GM23248 (cell line): ENCODE data around the gene CCDC97. TPM values are rescaled to one million over a fixed set of nuclear protein-coding genes. Genes with fewer than 3 reads are reported as not detected.

Experiments used
- DNase-seq: peaks from one replicate; pipeline ENCODE4 v3.0.0-alpha.2; 2015
- H2AFZ ChIP-seq: fragments of 200-600 bp; sonication (generic); 2 replicates; pipeline ENCODE4 v1.6.1; 2016; ENCODE audit warnings: antibody characterized with exemption
- H3F3A ChIP-seq: fragments of 200-600 bp; sonication (generic); 2 replicates; pipeline ENCODE4 v1.6.1; 2016; ENCODE audit warnings: mild to moderate bottlenecking, antibody characterized with exemption, mixed run types; ENCODE audit not compliant: insufficient read depth
- H3K27ac ChIP-seq: fragments of 200-600 bp; sonication (generic); 2 replicates; pipeline ENCODE4 v1.5.1; 2016; ENCODE audit warnings: mild to moderate bottlenecking
- H3K27me3 ChIP-seq: fragments of 200-600 bp; sonication (generic); replicated peaks from 2 replicates; pipeline ENCODE4 v1.6.1; 2016; ENCODE audit warnings: mild to moderate bottlenecking; ENCODE audit not compliant: insufficient read depth
- H3K36me3 ChIP-seq: fragments of 200-600 bp; sonication (generic); 2 replicates; pipeline ENCODE4 v1.6.1; 2016; ENCODE audit warnings: low read depth, mild to moderate bottlenecking
- H3K4me1 ChIP-seq: fragments of 200-600 bp; sonication (generic); 2 replicates; pipeline ENCODE4 v1.6.1; 2016; ENCODE audit warnings: mild to moderate bottlenecking; ENCODE audit not compliant: insufficient read depth
- H3K4me2 ChIP-seq: fragments of 200-600 bp; sonication (generic); one replicate; pipeline ENCODE4 v1.6.1; 2016; ENCODE audit warnings: mild to moderate bottlenecking; ENCODE audit not compliant: unreplicated experiment
- H3K4me3 ChIP-seq: fragments of 200-600 bp; sonication (generic); 2 replicates; pipeline ENCODE4 v1.5.1; 2016; ENCODE audit warnings: mild to moderate bottlenecking
- H3K79me2 ChIP-seq: fragments of 200-600 bp; sonication (generic); 2 replicates; pipeline ENCODE4 v1.6.1; 2016; ENCODE audit warnings: mild to moderate bottlenecking; ENCODE audit not compliant: insufficient read depth
- H3K9ac ChIP-seq: fragments of 200-600 bp; sonication (generic); 2 replicates; pipeline ENCODE4 v1.6.1; 2016; ENCODE audit warnings: mild to moderate bottlenecking
- H3K9me2 ChIP-seq: fragments of 200-600 bp; sonication (generic); 2 replicates; pipeline ENCODE4 v1.6.1; 2016; ENCODE audit warnings: mixed run types, mild to moderate bottlenecking, moderate library complexity; ENCODE audit not compliant: insufficient read depth
- H3K9me3 ChIP-seq: fragments of 200-600 bp; sonication (generic); one replicate; pipeline ENCODE4 v1.6.1; 2017; ENCODE audit warnings: low read depth
- H4K20me1 ChIP-seq: fragments of 200-600 bp; sonication (generic); 2 replicates; pipeline ENCODE4 v1.6.0; 2016; ENCODE audit not compliant: insufficient read depth
- EZH2 ChIP-seq: fragments of 200-600 bp; sonication (generic); IDR thresholded peaks from 2 replicates; pipeline ENCODE4 v1.6.1; 2018; ENCODE audit warnings: antibody characterized with exemption, mild to moderate bottlenecking; ENCODE audit not compliant: insufficient read depth, poor library complexity, severe bottlenecking
- EZH2phosphoT487 ChIP-seq: fragments of 200-600 bp; sonication (generic); IDR thresholded peaks from 2 replicates; pipeline ENCODE4 v1.6.1; 2018; ENCODE audit warnings: antibody characterized with exemption, moderate library complexity, mild to moderate bottlenecking, low read depth; ENCODE audit not compliant: insufficient read depth
- WGBS, 2 experiments: methylation state at CpG; one replicate each; pipeline ENCODE4 v1.1.6; 2015 to 2017; ENCODE audit warnings: low lambda C conversion rate in 2 of 2, low coverage in 1 of 2; ENCODE audit errors: missing lambda C conversion rate in 2 of 2; 5-methylcytosine and 5-hydroxymethylcytosine counted together
- in situ Hi-C: fragments of 300-500 bp; cut with MboI; formaldehyde crosslinking; loops from 2 replicates; pipeline ENCODE4 v1.15.0; 2020
- polyA plus RNA-seq: library from polyadenylated mRNA; unstranded; fragments of >200 nt; fragmentation: Nextera tagmentation; extraction: Ambion mirVana; gene quantifications from 2 replicates; pipeline ENCODE4 v1.2.1, GENCODE V29; 2016
- total RNA-seq: library from RNA; depleted of rRNA; stranded (reverse); fragments of >200 nt; shearing (Covaris generic); gene quantifications from 2 replicates; pipeline ENCODE4 v1.2.3, GENCODE V29; 2014

The CCDC97 gene
- total and polyA plus RNA-seq, 2 experiments from 2014 or later = 5.2 to 12.3 TPM

DNA sequence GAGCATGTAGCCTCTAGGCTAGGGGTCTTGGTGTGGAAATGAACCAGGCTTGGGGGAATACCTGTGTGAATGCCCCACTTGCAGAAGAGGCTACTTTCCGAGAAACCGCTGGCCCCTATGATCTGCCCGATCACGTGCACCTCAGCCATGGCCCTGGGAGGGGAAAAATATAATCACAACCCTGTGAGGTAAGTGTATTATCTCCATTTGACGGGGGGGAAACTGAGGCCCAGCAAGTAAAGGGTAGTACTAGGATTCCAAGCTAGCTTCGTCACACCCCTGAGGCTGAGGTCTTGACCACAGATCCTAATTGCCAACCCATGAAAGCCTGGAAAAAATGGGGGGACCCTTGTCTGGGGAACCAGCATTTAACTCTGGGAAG is 53.4 kb downstream of the CCDC97 start:
- no peak for DNase-seq
- Histone ChIP-seq H3K79me2 (peaks cover 42% of the 10 kb centered on the region), H4K20me1 (no peaks in the 10 kb centered on the region), H3K27ac (peak overlapping the region; percentile 98), H3K27me3 (no peaks in the 10 kb centered on the region), H3F3A (peaks cover 17% of the 10 kb centered on the region), H3K9ac (peak overlapping the region; percentile 96), H3K9me3 (no peaks in the 10 kb centered on the region), H3K4me3 (peak overlapping the region; percentile 89), H3K36me3 (no peaks in the 10 kb centered on the region), H3K4me1 (peaks cover 22% of the 10 kb centered on the region), H2AFZ (peak overlapping the region; percentile 77), H3K9me2 (no peaks in the 10 kb centered on the region), H3K4me2 (peak overlapping the region; percentile 95)
- WGBS, 2 experiments = 41 to 42% methylated on average over 6 of the region's 6 CpGs
- TF ChIP-seq EZH2phosphoT487 (no peak), EZH2 (no peak)
- in situ Hi-C loops = no loop called here

DNA sequence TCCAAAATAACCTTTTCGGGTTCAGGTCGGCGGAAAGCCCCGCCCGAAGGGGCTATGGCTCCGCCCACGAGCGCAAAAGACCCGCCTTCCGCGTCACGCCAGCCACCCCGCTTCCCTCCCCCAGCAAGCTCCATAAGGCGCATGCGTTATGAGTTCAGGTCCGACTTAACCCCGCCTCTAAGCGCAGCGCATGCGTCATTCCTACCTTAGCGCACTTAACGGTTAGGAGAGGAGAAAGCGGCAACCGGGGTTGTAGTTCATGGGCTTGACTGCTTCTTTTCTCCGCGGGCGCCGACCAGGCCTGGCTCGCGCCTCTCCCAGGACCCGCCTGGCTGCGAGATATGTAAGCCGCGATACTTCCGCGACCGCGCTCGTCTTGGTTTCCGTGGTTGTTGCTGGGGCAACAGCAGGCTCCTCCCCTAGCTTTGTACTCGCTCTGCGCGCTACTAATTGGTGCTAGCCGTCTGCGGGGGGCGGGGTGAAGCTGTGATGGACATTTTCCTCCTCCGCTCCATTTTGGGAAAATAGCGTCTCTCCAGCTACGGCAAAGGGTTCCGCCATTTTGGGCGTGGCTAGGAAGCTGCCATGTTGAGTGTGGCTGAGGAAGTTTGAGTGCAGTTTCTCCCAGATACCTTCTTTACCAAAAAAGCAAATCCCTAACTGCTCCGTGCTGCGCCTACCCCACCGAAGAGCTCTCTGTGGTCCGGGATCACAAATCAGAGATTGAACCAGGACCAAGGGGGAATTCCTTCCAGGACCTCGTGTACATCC is 54.0 kb downstream of the CCDC97 start, which contains the start of gene B9D2:
Gene B9D2 (minus strand): TSS at position 397 of the 771 bp plus-strand sequence. CDS start 630 bp downstream, outside the sequence.
- peak; percentile 99 for DNase-seq
- H3K27me3 ChIP-seq = no peaks in the 10 kb centered on the region

DNA sequence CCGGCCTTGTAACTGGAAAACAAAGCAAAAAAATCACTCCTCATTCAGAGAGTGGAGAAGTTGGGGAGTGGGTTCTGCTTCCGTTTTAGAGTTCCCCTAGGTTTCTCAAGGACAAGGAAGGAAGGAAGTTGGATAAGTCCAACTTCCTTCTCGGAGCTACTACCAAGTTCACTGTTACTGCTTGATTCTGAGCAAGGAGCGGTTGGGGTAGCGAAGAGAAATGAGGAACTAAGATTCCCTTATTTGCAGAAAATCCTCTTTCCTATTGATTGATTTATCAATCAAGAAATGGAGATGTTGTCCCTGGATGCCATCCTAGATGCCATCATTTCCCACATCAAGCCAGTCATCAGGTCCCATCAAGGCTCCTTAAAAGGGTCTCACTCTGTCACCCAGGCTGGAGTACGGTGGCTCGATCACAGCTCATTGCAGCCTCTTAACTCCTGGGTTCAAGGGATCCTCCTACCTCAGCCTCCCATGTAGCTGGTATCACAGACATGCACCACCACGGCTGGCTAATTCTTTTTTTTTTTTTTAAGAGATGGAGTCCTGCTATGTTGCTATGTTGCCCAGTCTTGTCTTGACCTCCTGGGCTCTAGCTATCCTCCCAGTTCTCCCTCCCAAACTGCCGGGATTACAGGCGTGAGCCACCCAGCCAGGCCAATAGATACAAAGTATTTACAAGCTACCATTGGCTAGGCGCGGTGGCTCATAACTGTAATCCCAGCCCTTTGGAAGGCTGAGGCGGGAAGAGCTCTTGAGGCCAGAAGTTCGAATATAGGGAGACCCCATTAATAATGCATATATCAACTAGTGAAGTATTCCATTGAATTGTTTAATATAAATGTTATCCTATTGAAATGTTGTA is 54.8 kb downstream of the CCDC97 start:
- peaks cover 45% of the 10 kb centered on the region for H3K79me2 ChIP-seq
- no peak for TF ChIP-seq EZH2
- TF ChIP-seq EZH2phosphoT487 = no peak
- in situ Hi-C loops = no loop called here
- no peaks in the 10 kb centered on the region for H3K9me3 ChIP-seq
- H2AFZ ChIP-seq = peak overlapping the region; percentile 77
- H3K4me1 ChIP-seq = peaks cover 27% of the 10 kb centered on the region
- WGBS, 2 experiments = 74 to 76% methylated on average over 14 of the region's 14 CpGs
- H4K20me1 ChIP-seq = no peaks in the 10 kb centered on the region
- H3K36me3 ChIP-seq = no peaks in the 10 kb centered on the region
- no peaks in the 10 kb centered on the region for H3K9me2 ChIP-seq
- H3K27me3 ChIP-seq = no peaks in the 10 kb centered on the region
- H3F3A ChIP-seq = peaks cover 22% of the 10 kb centered on the region
- H3K4me2 ChIP-seq = peak overlapping the region; percentile 95
- H3K9ac ChIP-seq = peak overlapping the region; percentile 96
- H3K4me3 ChIP-seq = peak overlapping the region; percentile 89
- DNase-seq = no peak
- H3K27ac ChIP-seq = peak overlapping the region; percentile 98

More for the DNA sequence above, 54.0 kb downstream of the CCDC97 start, which contains the start of gene B9D2:
- peaks cover 27% of the 10 kb centered on the region for H3K4me1 ChIP-seq
- in situ Hi-C loops = no loop called here
- no peaks in the 10 kb centered on the region for H3K36me3 ChIP-seq
- no peaks in the 10 kb centered on the region for H3K9me3 ChIP-seq
- H3K79me2 ChIP-seq = peaks cover 42% of the 10 kb centered on the region
- H4K20me1 ChIP-seq = no peaks in the 10 kb centered on the region
- H3K4me2 ChIP-seq = peak within 1 kb of the TSS; percentile 95
- no peaks in the 10 kb centered on the region for H3K9me2 ChIP-seq
- H3K4me3 ChIP-seq = peak within 1 kb of the TSS; percentile 89
- peak within 1 kb of the TSS; percentile 96 for H3K9ac ChIP-seq
- H3K27ac ChIP-seq = peak within 1 kb of the TSS; percentile 98
- WGBS, 2 experiments = 1% methylated on average over 56 of the region's 56 CpGs
- peak within 1 kb of the TSS; percentile 77 for H2AFZ ChIP-seq
- TF ChIP-seq EZH2phosphoT487 (no peak), EZH2 (no peak)
- peaks cover 22% of the 10 kb centered on the region for H3F3A ChIP-seq

DNA sequence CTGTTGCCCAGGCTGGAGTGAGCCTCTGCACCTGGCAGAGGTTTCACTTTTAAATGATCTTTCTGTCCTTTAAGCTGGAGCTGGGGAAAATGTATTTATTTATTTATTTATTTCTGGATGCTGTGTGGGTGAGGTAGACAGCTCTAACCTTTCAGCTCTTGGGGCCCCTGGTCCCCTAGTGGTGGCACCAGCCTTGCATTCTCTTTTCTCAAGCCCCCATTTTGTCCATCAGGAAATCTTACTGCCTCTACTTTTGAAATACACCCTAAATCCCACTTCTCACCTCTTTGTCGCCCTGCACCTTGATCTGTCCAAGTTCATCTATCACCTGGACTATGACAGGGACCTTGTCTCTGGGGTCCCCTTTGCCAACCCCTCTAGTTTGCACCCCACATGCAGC is 56.1 kb downstream of the CCDC97 start:
- Histone ChIP-seq H2AFZ (no peak overlapping the region), H3K9me3 (no peaks in the 10 kb centered on the region), H3K27ac (no peak overlapping the region), H3K27me3 (no peaks in the 10 kb centered on the region), H3F3A (peaks cover 22% of the 10 kb centered on the region), H3K4me3 (no peak overlapping the region), H4K20me1 (no peaks in the 10 kb centered on the region), H3K4me2 (no peak overlapping the region), H3K9ac (no peak overlapping the region), H3K36me3 (no peaks in the 10 kb centered on the region), H3K4me1 (peaks cover 27% of the 10 kb centered on the region), H3K79me2 (peaks cover 56% of the 10 kb centered on the region), H3K9me2 (no peaks in the 10 kb centered on the region)
- no peak for TF ChIP-seq EZH2phosphoT487
- TF ChIP-seq EZH2 = no peak
- DNase-seq = no peak
- in situ Hi-C loops = no loop called here
- WGBS, 2 experiments = 100% methylated on average over 1 of the region's 1 CpG
